SK-N-SH treated with all-trans-retinoic acid at 6 μM for 48 hours (cell line): ENCODE measurements around the gene OTUD5.

Experiments used
- BACH2 ChIP-seq: fragments of 250-450 bp; sonication (Bioruptor Pico); IDR thresholded peaks from 2 replicates; pipeline ENCODE4 v1.9.0; 2021; ENCODE audit warnings: mild to moderate bottlenecking, borderline replicate concordance
- CSRNP3 ChIP-seq: fragments of 250-450 bp; sonication (Bioruptor Pico); IDR thresholded peaks from 2 replicates; pipeline ENCODE4 v1.5.1; 2021; ENCODE audit warnings: mild to moderate bottlenecking, moderate library complexity
- PATZ1 ChIP-seq: fragments of 250-450 bp; sonication (Bioruptor Pico); IDR thresholded peaks from 2 replicates; pipeline ENCODE4 v1.8.0; 2020; ENCODE audit warnings: mild to moderate bottlenecking, moderate library complexity, borderline replicate concordance
- SNAI2 ChIP-seq: fragments of 250-450 bp; sonication (Bioruptor Pico); IDR thresholded peaks from 2 replicates; pipeline ENCODE4 v1.5.0; 2020; ENCODE audit warnings: mild to moderate bottlenecking, moderate library complexity
- ZFP30 ChIP-seq: fragments of 450-650 bp; formaldehyde crosslinking; IDR thresholded peaks from 2 replicates; pipeline ENCODE4 v1.5.0; 2022; ENCODE audit warnings: mild to moderate bottlenecking, moderate library complexity

- TF ChIP-seq SNAI2 (CRISPR knock-in tag) (no peak), PATZ1 (CRISPR knock-in tag) (no peak), CSRNP3 (no peak), ZFP30 (CRISPR knock-in tag) (no peak), BACH2 (CRISPR knock-in tag) (no peak)
These were observed 63.7 kb downstream of the OTUD5 start for GRCh38 chrX:48893556-48894348.
